H9 (cell line): ENCODE measurements around the gene PITX3. TPM values are rescaled to one million over a fixed set of nuclear protein-coding genes. Genes with fewer than 3 reads are reported as not detected.

Source experiments
- DNase-seq: peaks from one replicate; pipeline ENCODE4 v3.0.0-alpha.2; 2017
- H2AFZ ChIP-seq: one replicate; pipeline ENCODE4 v1.6.1; 2013; ENCODE audit warnings: mild to moderate bottlenecking, low read length, control low read depth, moderate library complexity
- H2AK5ac ChIP-seq: 2 replicates; pipeline ENCODE4 v1.6.1; 2013; ENCODE audit warnings: low read length, control low read depth, mixed read lengths; ENCODE audit not compliant: insufficient read length
- H2BK120ac ChIP-seq: one replicate; pipeline ENCODE4 v1.6.1; 2013; ENCODE audit warnings: low read depth, mild to moderate bottlenecking, low read length, control low read depth, inconsistent platforms; ENCODE audit not compliant: poor library complexity, severe bottlenecking
- H2BK12ac ChIP-seq: 2 replicates; pipeline ENCODE4 v1.6.1; 2013; ENCODE audit warnings: low read length, control low read depth, mixed read lengths, low read depth; ENCODE audit not compliant: insufficient read length
- H2BK15ac ChIP-seq: 2 replicates; pipeline ENCODE4 v1.6.1; 2013; ENCODE audit warnings: low read depth, low read length, control low read depth
- H2BK20ac ChIP-seq: one replicate; pipeline ENCODE4 v1.6.1; 2013; ENCODE audit warnings: low read depth, mild to moderate bottlenecking, low read length, control low read depth, inconsistent platforms; ENCODE audit not compliant: poor library complexity, severe bottlenecking
- H2BK5ac ChIP-seq: 2 replicates; pipeline ENCODE4 v1.6.1; 2013; ENCODE audit warnings: low read length, control low read depth, mixed read lengths; ENCODE audit not compliant: insufficient read length
- H3K14ac ChIP-seq: 2 replicates; pipeline ENCODE4 v1.6.1; 2013; ENCODE audit warnings: low read length, control low read depth; ENCODE audit not compliant: insufficient read depth
- H3K18ac ChIP-seq: 2 replicates; pipeline ENCODE4 v1.6.1; 2013; ENCODE audit warnings: low read depth, mild to moderate bottlenecking, mixed read lengths, low read length, control low read depth; ENCODE audit not compliant: insufficient read length
- H3K23ac ChIP-seq: 2 replicates; pipeline ENCODE4 v1.6.1; 2013; ENCODE audit warnings: low read length, control low read depth, mixed read lengths, low read depth; ENCODE audit not compliant: insufficient read length
- H3K23me2 ChIP-seq: 2 replicates; pipeline ENCODE4 v1.6.1; 2013; ENCODE audit warnings: low read depth, mild to moderate bottlenecking, mixed read lengths, low read length, control low read depth; ENCODE audit not compliant: insufficient read length, poor library complexity, severe bottlenecking
- H3K27ac ChIP-seq: 2 replicates; pipeline ENCODE4 v1.5.1; 2013; ENCODE audit warnings: low read length, control low read depth, mixed read lengths, low read depth; ENCODE audit not compliant: insufficient read length
- H3K27me3 ChIP-seq: 2 replicates; pipeline ENCODE4 v1.6.1; 2013; ENCODE audit warnings: low read length, control low read depth, inconsistent platforms; ENCODE audit not compliant: insufficient read depth
- H3K4ac ChIP-seq: 2 replicates; pipeline ENCODE4 v1.6.1; 2013; ENCODE audit warnings: low read depth, mild to moderate bottlenecking, control low read depth, inconsistent platforms, low read length, moderate library complexity
- H3K4me1 ChIP-seq: 2 replicates; pipeline ENCODE4 v1.6.1; 2013; ENCODE audit warnings: low read length, control low read depth, inconsistent platforms; ENCODE audit not compliant: insufficient read depth
- H3K4me2 ChIP-seq: 2 replicates; pipeline ENCODE4 v1.6.1; 2013; ENCODE audit warnings: low read length, control low read depth, mixed read lengths; ENCODE audit not compliant: insufficient read length, insufficient read depth
- H3K56ac ChIP-seq: 2 replicates; pipeline ENCODE4 v1.6.1; 2013; ENCODE audit warnings: low read depth, mild to moderate bottlenecking, mixed read lengths, low read length, control low read depth; ENCODE audit not compliant: insufficient read length
- H3K79me1 ChIP-seq: 2 replicates; pipeline ENCODE4 v1.6.1; 2013; ENCODE audit warnings: low read depth, mild to moderate bottlenecking, moderate library complexity, low read length, control low read depth, inconsistent platforms; ENCODE audit not compliant: insufficient read depth, poor library complexity, severe bottlenecking
- H3K79me2 ChIP-seq: 2 replicates; pipeline ENCODE4 v1.6.1; 2013; ENCODE audit warnings: low read length, control low read depth, inconsistent platforms; ENCODE audit not compliant: insufficient read depth
- H3K9ac ChIP-seq: 2 replicates; pipeline ENCODE4 v1.6.1; 2013; ENCODE audit warnings: low read length, control low read depth, mixed read lengths; ENCODE audit not compliant: insufficient read length; ENCODE audit errors: extremely low read depth
- H3K9me3 ChIP-seq: one replicate; pipeline ENCODE4 v1.6.1; 2013; ENCODE audit warnings: low read depth, low read length, inconsistent platforms; ENCODE audit not compliant: control insufficient read depth
- H3T11ph ChIP-seq: one replicate; pipeline ENCODE4 v1.6.1; 2013; ENCODE audit warnings: mild to moderate bottlenecking, low read length, control low read depth, inconsistent platforms
- H4K20me1 ChIP-seq: one replicate; pipeline ENCODE4 v1.6.1; 2013; ENCODE audit not compliant: control insufficient read depth, insufficient read length, insufficient read depth
- H4K5ac ChIP-seq: 2 replicates; pipeline ENCODE4 v1.6.1; 2013; ENCODE audit warnings: low read depth, mild to moderate bottlenecking, mixed read lengths, low read length, control low read depth; ENCODE audit not compliant: insufficient read length
- H4K8ac ChIP-seq: replicated peaks from 2 replicates; pipeline ENCODE4 v1.6.1; 2013; ENCODE audit warnings: low read length, control low read depth, mixed read lengths, low read depth; ENCODE audit not compliant: insufficient read length
- H4K91ac ChIP-seq: 2 replicates; pipeline ENCODE4 v1.6.1; 2013; ENCODE audit warnings: low read depth, mild to moderate bottlenecking, moderate library complexity, mixed read lengths, low read length, control low read depth; ENCODE audit not compliant: insufficient read length
- H3K27ac Mint-ChIP-seq, 3 experiments: 2 replicates in 2 of 3; 3 replicates in 1 of 3; pipeline ENCODE4 v1.8.0; 2020 to 2021; ENCODE audit warnings: mixed read lengths in 3 of 3, mild to moderate bottlenecking in 1 of 3, moderate library complexity in 1 of 3
- H3K27me3 Mint-ChIP-seq: 2 replicates; pipeline ENCODE4 v1.8.0; 2021; ENCODE audit warnings: low read depth, mild to moderate bottlenecking, moderate library complexity, mixed read lengths
- H3K36me3 Mint-ChIP-seq, 3 experiments: 2 replicates in 2 of 3; 3 replicates in 1 of 3; pipeline ENCODE4 v1.8.0; 2020 to 2021; ENCODE audit warnings: low read depth in 3 of 3, mixed read lengths in 3 of 3; ENCODE audit not compliant: insufficient read depth in 1 of 3
- H3K4me1 Mint-ChIP-seq, 2 experiments: 2 replicates each; pipeline ENCODE4 v1.8.0; 2020; ENCODE audit warnings: mixed read lengths in 2 of 2
- H3K4me3 Mint-ChIP-seq, 2 experiments: 2 replicates in 1 of 2; 3 replicates in 1 of 2; pipeline ENCODE4 v1.8.0; 2020 to 2021; ENCODE audit warnings: mild to moderate bottlenecking in 2 of 2, mixed read lengths in 2 of 2, moderate library complexity in 1 of 2
- H3K9me3 Mint-ChIP-seq, 2 experiments: 2 replicates in 1 of 2; 3 replicates in 1 of 2; pipeline ENCODE4 v1.8.0; 2020; ENCODE audit warnings: mild to moderate bottlenecking in 2 of 2, mixed read lengths in 2 of 2, moderate library complexity in 1 of 2
- CTCF ChIP-seq: fragments of 200-600 bp; sonication (generic); conservative IDR thresholded peaks from 3 replicates; pipeline ENCODE4 v1.8.0; 2021; ENCODE audit warnings: antibody characterized with exemption, mild to moderate bottlenecking
- WGBS: extraction: QIAGEN DNeasy Blood & Tissue Kit; methylation state at CpG from one replicate; pipeline ENCODE4 v1.1.7; 2013; ENCODE audit warnings: missing lambda C conversion rate, low lambda C conversion rate, mixed read lengths; ENCODE audit not compliant: insufficient read length; ENCODE audit errors: extremely low coverage; 5-methylcytosine and 5-hydroxymethylcytosine counted together
- total RNA-seq: library from RNA; stranded (reverse); gene quantifications from 2 replicates; pipeline ENCODE4 v1.2.1, GENCODE V29; 2021

The PITX3 gene
- total RNA-seq, 1 experiment from 2014 or later = not detected

DNA sequence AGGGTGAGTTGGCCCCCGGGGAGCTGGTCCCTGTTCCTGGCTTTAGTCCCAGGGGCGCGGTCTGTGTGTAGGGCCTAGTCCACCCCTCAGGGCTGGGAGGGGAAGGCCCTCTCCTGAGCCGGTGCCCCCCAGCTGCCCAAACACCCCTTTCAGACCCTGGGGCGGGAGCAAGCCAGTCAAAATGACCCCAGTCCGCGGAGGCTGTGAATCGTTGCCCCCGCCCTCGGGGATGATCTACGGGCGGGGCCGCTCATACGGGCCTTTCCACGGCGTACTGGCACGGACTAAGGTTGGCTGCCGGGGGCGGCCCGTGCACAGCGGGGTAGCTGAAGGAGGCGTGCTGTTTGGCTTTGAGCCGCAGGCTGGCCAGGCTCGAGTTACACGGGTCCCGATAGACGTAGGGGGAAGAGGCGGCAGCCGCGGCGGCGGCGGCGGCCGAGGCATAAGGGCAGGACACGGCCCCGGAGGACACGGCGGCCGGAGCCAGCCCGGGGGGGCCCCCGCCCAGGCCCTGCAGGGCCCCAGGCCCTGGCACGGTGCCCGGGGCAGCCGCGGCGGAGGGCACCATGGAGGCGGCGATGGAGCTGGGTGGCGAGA, 10.9 kb downstream of the PITX3 start:
- peak overlapping the region; percentile 57 to 80 for H3K4me3 Mint-ChIP-seq
- no peak overlapping the region for H3K9ac ChIP-seq
- peaks cover 98% of the 10 kb centered on the region for H3K27me3 Mint-ChIP-seq

More for the DNA sequence above, 10.9 kb downstream of the PITX3 start:
- no peak overlapping the region for H3K27ac ChIP-seq
- H3K4me2 ChIP-seq = peak overlapping the region; percentile 53
- no peak overlapping the region for H3K23ac ChIP-seq
- H3K4me1 ChIP-seq = no peaks in the 10 kb centered on the region
- peaks cover 2% of the 10 kb centered on the region for H4K20me1 ChIP-seq
- H2BK20ac ChIP-seq = no peak overlapping the region
- H2AFZ ChIP-seq = no peak overlapping the region
- no peak overlapping the region for H2BK15ac ChIP-seq
- peaks cover 8 to 19% of the 10 kb centered on the region in 2 experiments for H3K4me1 Mint-ChIP-seq
- H3K14ac ChIP-seq = no peak overlapping the region
- TF ChIP-seq CTCF = no peak
- H2BK120ac ChIP-seq = no peak overlapping the region
- H2BK5ac ChIP-seq = no peak overlapping the region
- DNase-seq = peak; percentile 89
- H4K91ac ChIP-seq = no peak overlapping the region
- no peak overlapping the region for H3K27ac Mint-ChIP-seq
- H3K18ac ChIP-seq = no peak overlapping the region
- no peaks in the 10 kb centered on the region for H3K79me2 ChIP-seq
- peaks cover 0 to 6% of the 10 kb centered on the region in 2 experiments; a peak in 2 of 5 replicates for H3K9me3 Mint-ChIP-seq
- no peak overlapping the region for H3K56ac ChIP-seq
- H3K36me3 Mint-ChIP-seq = no peaks in the 10 kb centered on the region; a peak in 1 of 7 replicates
- H4K8ac ChIP-seq = no peak overlapping the region
- no CpG with 5 or more reads among the region's 50 CpGs for WGBS
- no peak overlapping the region for H2AK5ac ChIP-seq
- no peak overlapping the region for H3T11ph ChIP-seq
- H2BK12ac ChIP-seq = no peak overlapping the region
- H3K23me2 ChIP-seq = peaks cover 18% of the 10 kb centered on the region
- no peaks in the 10 kb centered on the region for H3K79me1 ChIP-seq
- no peaks in the 10 kb centered on the region for H3K9me3 ChIP-seq
- H4K5ac ChIP-seq = no peak overlapping the region
- peaks cover 63% of the 10 kb centered on the region for H3K27me3 ChIP-seq
- no peak overlapping the region for H3K4ac ChIP-seq
